DND-41 (cell line): ENCODE results near the gene CATSPER3.

Experiments
- EZH2 ChIP-seq: IDR thresholded peaks from 3 replicates; pipeline ENCODE4 v1.6.1; 2012; ENCODE audit warnings: borderline replicate concordance, low read depth, mild to moderate bottlenecking, moderate library complexity, low read length, inconsistent platforms; ENCODE audit not compliant: severe bottlenecking
- TF ChIP-seq, protein P1 (sequence below): IDR thresholded peaks from 2 replicates; pipeline ENCODE4 v1.5.1; 2012; ENCODE audit warnings: borderline replicate concordance, low read length, moderate library complexity, mild to moderate bottlenecking; ENCODE audit not compliant: poor library complexity, severe bottlenecking; ENCODE audit errors: extremely low read depth

DNA sequence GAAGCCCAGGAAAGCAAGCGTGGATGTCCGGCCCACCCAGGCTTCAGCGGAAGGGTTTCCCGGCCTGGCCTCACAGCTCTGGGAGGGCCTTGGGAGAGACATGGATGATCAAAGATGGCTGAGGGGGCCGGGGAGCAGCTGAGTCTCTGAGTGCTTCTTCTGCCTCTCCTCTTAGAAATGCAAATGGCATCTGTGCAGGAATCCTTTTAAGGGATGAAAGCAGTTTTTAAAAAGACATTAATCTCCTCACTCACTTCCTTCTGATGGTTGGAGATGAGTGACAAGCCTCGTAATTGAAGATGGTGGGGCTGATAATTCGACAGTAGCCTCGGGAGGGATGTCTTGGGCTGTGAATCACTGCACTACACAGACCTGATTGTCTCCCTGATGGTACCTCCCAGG lies 90.6 kb downstream of the CATSPER3 start:
- TF ChIP-seq, protein P1, sequence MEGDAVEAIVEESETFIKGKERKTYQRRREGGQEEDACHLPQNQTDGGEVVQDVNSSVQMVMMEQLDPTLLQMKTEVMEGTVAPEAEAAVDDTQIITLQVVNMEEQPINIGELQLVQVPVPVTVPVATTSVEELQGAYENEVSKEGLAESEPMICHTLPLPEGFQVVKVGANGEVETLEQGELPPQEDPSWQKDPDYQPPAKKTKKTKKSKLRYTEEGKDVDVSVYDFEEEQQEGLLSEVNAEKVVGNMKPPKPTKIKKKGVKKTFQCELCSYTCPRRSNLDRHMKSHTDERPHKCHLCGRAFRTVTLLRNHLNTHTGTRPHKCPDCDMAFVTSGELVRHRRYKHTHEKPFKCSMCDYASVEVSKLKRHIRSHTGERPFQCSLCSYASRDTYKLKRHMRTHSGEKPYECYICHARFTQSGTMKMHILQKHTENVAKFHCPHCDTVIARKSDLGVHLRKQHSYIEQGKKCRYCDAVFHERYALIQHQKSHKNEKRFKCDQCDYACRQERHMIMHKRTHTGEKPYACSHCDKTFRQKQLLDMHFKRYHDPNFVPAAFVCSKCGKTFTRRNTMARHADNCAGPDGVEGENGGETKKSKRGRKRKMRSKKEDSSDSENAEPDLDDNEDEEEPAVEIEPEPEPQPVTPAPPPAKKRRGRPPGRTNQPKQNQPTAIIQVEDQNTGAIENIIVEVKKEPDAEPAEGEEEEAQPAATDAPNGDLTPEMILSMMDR = no peak
- no peak for TF ChIP-seq EZH2
